K562 (cell line): ENCODE data around the gene DNASE1L1. TPM values are rescaled to one million over a fixed set of nuclear protein-coding genes. Genes with fewer than 3 reads are reported as not detected.
A peak's percentile ranks its signal among the peaks of the same experiment; 100 is the strongest.

ENCODE experiments used
- ATAC-seq: fragments of 200-7000 bp; cut with Tn5 transposase; 3 replicates; pipeline ENCODE4 v1.9.1; 2020; ENCODE audit warnings: moderate library complexity
- BruUV-seq: library from RNA; stranded (reverse); fragments of 400-500 nt; replicated peaks from 2 replicates; lab custom pipeline; 2021; lab: Mats Ljungman, UMichigan
- CTCF ChIA-PET: fragments of 300-600 bp; formaldehyde crosslinking; extraction: SDS; loops from one replicate; lab custom pipeline; 2021; ENCODE audit warnings: low intra/inter-chr PET ratio; lab: Yijun Ruan, JAX
- POLR2A ChIA-PET: fragments of 300-600, 350-650 bp; sonication (Branson Sonifier 250); formaldehyde crosslinking; extraction: SDS; loops from one replicate; lab custom pipeline; 2021; ENCODE audit warnings: antibody characterized with exemption, inconsistent platforms; lab: Yijun Ruan, JAX
- DNase-seq, 4 experiments: peaks; one replicate each; pipeline versions ENCODE4 v3.0.0 to v3.0.0-alpha.2; 2011 to 2018; ENCODE audit warnings: low spot score in 3 of 4, mixed read lengths in 3 of 4; ENCODE audit errors: extremely low read depth in 1 of 4
- FAIRE-seq: peaks from 2 replicates; lab custom pipeline; 2011; peaks lifted over from hg19 to GRCh38; lab: Jason Lieb, UNC
- H2AFZ ChIP-seq: 2 replicates; pipeline ENCODE4 v1.6.0; 2011; ENCODE audit warnings: low read depth, low read length, control low read depth, inconsistent platforms
- H3K27ac ChIP-seq: fragments of 200-600 bp; 3 replicates; pipeline ENCODE4 v1.8.0; 2011; ENCODE audit warnings: low read depth, mild to moderate bottlenecking, control low read depth, inconsistent platforms, low read length, moderate library complexity, mixed read lengths; ENCODE audit errors: extremely low read depth
- H3K27me3 ChIP-seq, 2 experiments: fragments of 300-600 bp in 1 of 2; 2 replicates in 1 of 2; 3 replicates in 1 of 2; pipeline versions ENCODE4 v1.6.0 to v1.8.0; 2011; ENCODE audit warnings: inconsistent platforms in 2 of 2, low read length in 2 of 2, mild to moderate bottlenecking in 1 of 2, mixed read lengths in 1 of 2, moderate library complexity in 1 of 2; ENCODE audit not compliant: control insufficient read depth in 2 of 2, insufficient read depth in 2 of 2
- H3K36me3 ChIP-seq: fragments of 300-600 bp; 3 replicates; pipeline ENCODE4 v1.8.0; 2011; ENCODE audit warnings: mild to moderate bottlenecking, low read length, inconsistent platforms; ENCODE audit not compliant: control insufficient read depth, insufficient read depth
- H3K4me1 ChIP-seq, 2 experiments: fragments of 200-600 bp in 1 of 2; replicated peaks in 1 of 2; 2 replicates in 1 of 2; 3 replicates in 1 of 2; pipeline versions ENCODE4 v1.5.1 to v1.8.0; 2011; ENCODE audit warnings: inconsistent platforms in 2 of 2, low read length in 2 of 2, mild to moderate bottlenecking in 1 of 2, mixed read lengths in 1 of 2, moderate library complexity in 1 of 2; ENCODE audit not compliant: control insufficient read depth in 2 of 2, insufficient read depth in 2 of 2
- H3K4me2 ChIP-seq: 2 replicates; pipeline ENCODE4 v1.6.1; 2011; ENCODE audit warnings: low read length, control low read depth, inconsistent platforms, mixed read lengths; ENCODE audit not compliant: insufficient read depth
- H3K4me3 ChIP-seq: fragments of 200-600 bp; sonication (generic), shearing (Covaris generic); 2 replicates; pipeline ENCODE4 v1.5.1; 2016; ENCODE audit warnings: control low read depth, inconsistent platforms
- H3K79me2 ChIP-seq: fragments of 200-600 bp; 3 replicates; pipeline ENCODE4 v1.8.0; 2011; ENCODE audit warnings: low read length, inconsistent platforms; ENCODE audit not compliant: control insufficient read depth, insufficient read depth
- H3K9ac ChIP-seq, 2 experiments: 2 replicates each; pipeline versions ENCODE4 v1.6.0 to v1.6.1; 2011; ENCODE audit warnings: low read depth in 2 of 2, low read length in 2 of 2, control low read depth in 1 of 2, inconsistent platforms in 1 of 2, mild to moderate bottlenecking in 1 of 2, mixed read lengths in 1 of 2; ENCODE audit not compliant: insufficient read depth in 1 of 2
- H3K9me1 ChIP-seq: one replicate; pipeline ENCODE4 v1.6.0; 2011; ENCODE audit warnings: inconsistent platforms, mild to moderate bottlenecking, low read length, moderate library complexity; ENCODE audit not compliant: control insufficient read depth, insufficient read depth
- H3K9me3 ChIP-seq: replicated peaks from 2 replicates; pipeline ENCODE4 v1.5.1; 2011; ENCODE audit warnings: low read depth, low read length, inconsistent platforms; ENCODE audit not compliant: control insufficient read depth, insufficient read depth
- H4K20me1 ChIP-seq: replicated peaks from 2 replicates; pipeline ENCODE4 v1.6.1; 2011; ENCODE audit warnings: low read length, inconsistent platforms, mixed read lengths; ENCODE audit not compliant: control insufficient read depth, insufficient read depth
- BACH1 ChIP-seq: fragments of 200-800 bp; sonication (Bioruptor generic); IDR thresholded peaks from 2 replicates; pipeline ENCODE4 v1.6.1; 2016; ENCODE audit warnings: missing genetic modification characterization, missing compliant biosample characterization
- HDAC1 ChIP-seq, 2 experiments: fragments of 450-650 bp; IDR thresholded peaks; 2 replicates each; pipeline ENCODE4 v1.6.1; 2016 to 2017; ENCODE audit warnings: inconsistent platforms in 1 of 2, mild to moderate bottlenecking in 1 of 2, moderate library complexity in 1 of 2
- NFYB ChIP-seq: IDR thresholded peaks from 2 replicates; pipeline ENCODE4 v1.6.1; 2011; ENCODE audit warnings: mild to moderate bottlenecking, moderate library complexity; ENCODE audit not compliant: insufficient read length; ENCODE audit errors: extremely low read depth
- SMAD4 ChIP-seq: fragments of 250-450 bp; sonication (Bioruptor Pico); conservative IDR thresholded peaks from 2 replicates; pipeline ENCODE4 v1.8.0; 2021; ENCODE audit warnings: inconsistent platforms, mild to moderate bottlenecking, moderate library complexity
- ZFP36 ChIP-seq: fragments of 150-350 bp; IDR thresholded peaks from 2 replicates; pipeline ENCODE4 v1.6.1; 2018; ENCODE audit warnings: low read length, low read depth; ENCODE audit not compliant: partially characterized antibody
- WGBS: fragments of 100-300 bp; shearing (Covaris generic); methylation state at CpG from one replicate; pipeline ENCODE4 v1.1.6; 2016; ENCODE audit warnings: low coverage, mixed read lengths; ENCODE audit not compliant: insufficient coverage; ENCODE audit errors: missing lambda C conversion rate; 5-methylcytosine and 5-hydroxymethylcytosine counted together
- in situ Hi-C: fragments of 300-500 bp; cut with MboI; formaldehyde crosslinking; loops from 4 replicates; pipeline ENCODE4 v1.15.0; 2018; ENCODE audit warnings: inconsistent platforms, mixed read lengths
- intact Hi-C: fragments of 100-400 bp; cut with micrococcal nuclease; formaldehyde crosslinking; loops from 2 replicates; pipeline ENCODE4 v1.14.2; 2022
- polyA plus RNA-seq, 8 experiments: library from polyadenylated mRNA; depleted of rRNA in 4 of 8; stranded (reverse) in 5 of 8; unstranded in 3 of 8; fragments of >200 nt; fragmentation: Nextera tagmentation in 2 of 8; fragmentation: Illumina TruSeq in 1 of 8; extraction: Ambion mirVana in 2 of 8; extraction: Trizol in 1 of 8; gene quantifications; 2 replicates each; pipeline versions ENCODE4 v1.2.1 to v1.2.3, GENCODE V29; 2011 to 2014; ENCODE audit warnings: inconsistent platforms in 1 of 8, missing spikeins in 1 of 8
- total RNA-seq, 7 experiments: library from RNA; depleted of rRNA in 6 of 7; stranded (reverse); fragments of >200 nt in 6 of 7; fragmentation: Illumina TruSeq in 2 of 7; extraction: Trizol in 2 of 7; gene quantifications; 2 replicates each; pipeline versions ENCODE4 v1.2.1 to v1.2.3, GENCODE V29; 2011 to 2021; ENCODE audit warnings: low replicate concordance in 1 of 7
- TF ChIP-seq, protein P1 (sequence below): sonication (generic); formaldehyde crosslinking; IDR thresholded peaks from 2 replicates; pipeline ENCODE4 v1.8.0; 2022; ENCODE audit warnings: mild to moderate bottlenecking, missing genetic modification reagents
- TF ChIP-seq, protein P2 (sequence below): fragments of 450-650 bp; IDR thresholded peaks from 2 replicates; pipeline ENCODE4 v1.6.1; 2016; ENCODE audit warnings: borderline replicate concordance

The DNASE1L1 gene
- total and polyA plus RNA-seq, 9 of the 15 experiments (the other 6 are each of a cell fraction or from before 2014, with no cell fraction given): 0.73 to 12.6 (median 7.9) TPM

DNA sequence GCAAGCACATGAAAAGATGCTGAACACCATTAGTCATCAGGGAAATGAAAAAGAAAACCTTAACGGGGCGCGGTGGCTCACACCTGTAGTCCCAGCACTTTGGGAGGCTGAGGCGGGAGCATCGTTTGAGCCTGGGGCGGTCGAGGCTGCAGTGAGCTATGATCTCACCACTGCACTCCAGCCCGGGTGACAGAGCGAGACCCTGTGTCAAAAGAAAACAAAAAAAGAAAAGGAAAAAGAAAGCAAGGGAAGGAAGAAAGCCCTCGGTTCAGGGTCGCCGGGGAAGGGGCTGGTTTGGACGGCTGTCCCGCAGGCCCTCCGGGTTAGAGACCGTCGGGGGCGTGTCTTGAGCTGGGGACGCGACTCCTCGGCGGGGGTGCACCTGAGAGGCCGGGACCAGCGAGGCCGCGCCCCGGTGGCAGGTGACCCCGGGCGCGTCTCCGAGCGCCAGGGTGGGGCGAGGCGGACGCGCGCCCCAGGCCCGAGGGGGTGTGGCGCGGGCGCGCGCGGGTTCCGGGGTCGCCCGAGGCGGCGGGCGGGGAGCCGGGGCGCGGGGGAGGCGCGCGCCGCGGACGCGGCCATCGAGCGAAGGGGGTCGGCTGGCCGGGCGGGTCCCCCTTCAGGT, 48.5 kb upstream of the DNASE1L1 start:
- ATAC-seq: peak; percentile 54
- TF ChIP-seq, protein P1, sequence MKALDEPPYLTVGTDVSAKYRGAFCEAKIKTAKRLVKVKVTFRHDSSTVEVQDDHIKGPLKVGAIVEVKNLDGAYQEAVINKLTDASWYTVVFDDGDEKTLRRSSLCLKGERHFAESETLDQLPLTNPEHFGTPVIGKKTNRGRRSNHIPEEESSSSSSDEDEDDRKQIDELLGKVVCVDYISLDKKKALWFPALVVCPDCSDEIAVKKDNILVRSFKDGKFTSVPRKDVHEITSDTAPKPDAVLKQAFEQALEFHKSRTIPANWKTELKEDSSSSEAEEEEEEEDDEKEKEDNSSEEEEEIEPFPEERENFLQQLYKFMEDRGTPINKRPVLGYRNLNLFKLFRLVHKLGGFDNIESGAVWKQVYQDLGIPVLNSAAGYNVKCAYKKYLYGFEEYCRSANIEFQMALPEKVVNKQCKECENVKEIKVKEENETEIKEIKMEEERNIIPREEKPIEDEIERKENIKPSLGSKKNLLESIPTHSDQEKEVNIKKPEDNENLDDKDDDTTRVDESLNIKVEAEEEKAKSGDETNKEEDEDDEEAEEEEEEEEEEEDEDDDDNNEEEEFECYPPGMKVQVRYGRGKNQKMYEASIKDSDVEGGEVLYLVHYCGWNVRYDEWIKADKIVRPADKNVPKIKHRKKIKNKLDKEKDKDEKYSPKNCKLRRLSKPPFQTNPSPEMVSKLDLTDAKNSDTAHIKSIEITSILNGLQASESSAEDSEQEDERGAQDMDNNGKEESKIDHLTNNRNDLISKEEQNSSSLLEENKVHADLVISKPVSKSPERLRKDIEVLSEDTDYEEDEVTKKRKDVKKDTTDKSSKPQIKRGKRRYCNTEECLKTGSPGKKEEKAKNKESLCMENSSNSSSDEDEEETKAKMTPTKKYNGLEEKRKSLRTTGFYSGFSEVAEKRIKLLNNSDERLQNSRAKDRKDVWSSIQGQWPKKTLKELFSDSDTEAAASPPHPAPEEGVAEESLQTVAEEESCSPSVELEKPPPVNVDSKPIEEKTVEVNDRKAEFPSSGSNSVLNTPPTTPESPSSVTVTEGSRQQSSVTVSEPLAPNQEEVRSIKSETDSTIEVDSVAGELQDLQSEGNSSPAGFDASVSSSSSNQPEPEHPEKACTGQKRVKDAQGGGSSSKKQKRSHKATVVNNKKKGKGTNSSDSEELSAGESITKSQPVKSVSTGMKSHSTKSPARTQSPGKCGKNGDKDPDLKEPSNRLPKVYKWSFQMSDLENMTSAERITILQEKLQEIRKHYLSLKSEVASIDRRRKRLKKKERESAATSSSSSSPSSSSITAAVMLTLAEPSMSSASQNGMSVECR (CRISPR knock-in tag): no peak
- TF ChIP-seq NFYB (no peak), ZFP36 (no peak), HDAC1 (IDR thresholded peaks at IDR 0.05) (peak in 1 of 2 experiments; percentile 50; a peak in 1 of 4 replicates), SMAD4 (0 out of 2 replicates have a peak, but pooled peaks have one; percentile 87), BACH1 (tag) (no peak)
- TF ChIP-seq, protein P2, sequence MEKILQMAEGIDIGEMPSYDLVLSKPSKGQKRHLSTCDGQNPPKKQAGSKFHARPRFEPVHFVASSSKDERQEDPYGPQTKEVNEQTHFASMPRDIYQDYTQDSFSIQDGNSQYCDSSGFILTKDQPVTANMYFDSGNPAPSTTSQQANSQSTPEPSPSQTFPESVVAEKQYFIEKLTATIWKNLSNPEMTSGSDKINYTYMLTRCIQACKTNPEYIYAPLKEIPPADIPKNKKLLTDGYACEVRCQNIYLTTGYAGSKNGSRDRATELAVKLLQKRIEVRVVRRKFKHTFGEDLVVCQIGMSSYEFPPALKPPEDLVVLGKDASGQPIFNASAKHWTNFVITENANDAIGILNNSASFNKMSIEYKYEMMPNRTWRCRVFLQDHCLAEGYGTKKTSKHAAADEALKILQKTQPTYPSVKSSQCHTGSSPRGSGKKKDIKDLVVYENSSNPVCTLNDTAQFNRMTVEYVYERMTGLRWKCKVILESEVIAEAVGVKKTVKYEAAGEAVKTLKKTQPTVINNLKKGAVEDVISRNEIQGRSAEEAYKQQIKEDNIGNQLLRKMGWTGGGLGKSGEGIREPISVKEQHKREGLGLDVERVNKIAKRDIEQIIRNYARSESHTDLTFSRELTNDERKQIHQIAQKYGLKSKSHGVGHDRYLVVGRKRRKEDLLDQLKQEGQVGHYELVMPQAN: peak; percentile 34; the same call in 1 of the 2 replicates

More for the DNA sequence above, 48.5 kb upstream of the DNASE1L1 start:
- Histone ChIP-seq H2AFZ (peak overlapping the region; percentile 87), H3K4me2 (peak overlapping the region; percentile 78), H3K79me2 (peaks cover 30% of the 10 kb centered on the region), H3K4me3 (peak overlapping the region; percentile 59), H3K9ac (peak overlapping the region; percentile 66 to 92; a peak in 3 of 4 replicates), H3K36me3 (peaks cover 27% of the 10 kb centered on the region; the same call in 2 of the 3 replicates), H3K9me3 (no peaks in the 10 kb centered on the region), H3K27ac (peak overlapping the region; percentile 74), H3K27me3 (no peaks in the 10 kb centered on the region), H3K9me1 (no peaks in the 10 kb centered on the region), H4K20me1 (peaks cover 3% of the 10 kb centered on the region; the same call in 1 of the 2 replicates), H3K4me1 (peaks cover 7 to 53% of the 10 kb centered on the region in 2 experiments; a peak in 3 of 5 replicates)
- intact Hi-C loops (no loop called here), in situ Hi-C loops (no loop called here)
- ChIA-PET POLR2A (interaction anchor here (0.8 to 1.7 kb wide), 5 partner anchors 9 to 70 kb away, joined by 3 to 10 read pairs (median 4); no protein-coding TSS in a partner anchor), CTCF (interaction anchor here (0.5 to 1.2 kb wide), 2 partner anchors 77 to 87 kb away, joined by 3 read pairs; no protein-coding TSS in a partner anchor)
- DNase-seq (peak; percentile 73 to 88 (median 84)), FAIRE-seq (no peak)
- no TSS peak for BruUV-seq
- 10% methylated on average over 10 of the region's 65 CpGs for WGBS
